ENCODE data around the gene SLC30A7. TPM values are rescaled to one million over a fixed set of nuclear protein-coding genes. Genes with fewer than 3 reads are reported as not detected.
"Not testable (repeated sequence)": the region's sequence is repeated elsewhere in the genome, so short reads cannot be mapped to it uniquely, and the experiment has no call there.

SLC30A7 gene
- total and polyA plus RNA-seq, 2 of the 13 experiments (the other 11 are each of a cell fraction or from before 2014, with no cell fraction given), result 8.3 to 40.8 TPM

DNA sequence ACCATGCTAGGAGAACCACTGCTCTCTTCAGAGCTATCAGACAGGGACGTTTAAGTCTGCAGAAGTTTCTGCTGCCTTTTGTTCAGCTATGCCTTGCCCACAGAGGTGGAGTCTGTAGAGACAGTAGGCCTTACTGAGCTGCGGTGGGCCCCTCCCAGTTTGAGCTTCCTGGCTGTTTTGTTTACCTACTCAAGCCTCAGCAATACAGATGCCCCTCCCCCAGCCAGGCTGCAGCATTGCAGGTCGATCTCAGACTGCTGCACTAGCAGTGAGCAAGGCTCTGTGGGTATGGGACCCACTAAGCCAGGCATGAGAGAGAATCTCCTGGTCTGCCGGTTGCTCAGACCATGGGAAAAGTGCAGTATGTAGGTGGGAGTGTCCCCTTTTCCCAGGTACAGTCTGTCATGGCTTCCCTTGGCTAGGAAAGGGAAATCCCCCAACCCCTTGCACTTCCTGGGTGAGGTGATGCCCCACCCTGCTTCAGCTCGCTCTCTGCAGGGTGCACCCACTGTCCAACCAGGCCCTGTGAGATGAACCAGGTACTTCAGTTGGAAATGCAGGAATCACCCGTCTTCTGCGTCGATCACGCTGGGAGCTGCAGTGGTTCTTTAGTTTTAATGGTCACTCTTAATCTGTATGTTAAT, 53.7 kb downstream of the SLC30A7 start (continued):
- TF ChIP-seq, protein P1, sequence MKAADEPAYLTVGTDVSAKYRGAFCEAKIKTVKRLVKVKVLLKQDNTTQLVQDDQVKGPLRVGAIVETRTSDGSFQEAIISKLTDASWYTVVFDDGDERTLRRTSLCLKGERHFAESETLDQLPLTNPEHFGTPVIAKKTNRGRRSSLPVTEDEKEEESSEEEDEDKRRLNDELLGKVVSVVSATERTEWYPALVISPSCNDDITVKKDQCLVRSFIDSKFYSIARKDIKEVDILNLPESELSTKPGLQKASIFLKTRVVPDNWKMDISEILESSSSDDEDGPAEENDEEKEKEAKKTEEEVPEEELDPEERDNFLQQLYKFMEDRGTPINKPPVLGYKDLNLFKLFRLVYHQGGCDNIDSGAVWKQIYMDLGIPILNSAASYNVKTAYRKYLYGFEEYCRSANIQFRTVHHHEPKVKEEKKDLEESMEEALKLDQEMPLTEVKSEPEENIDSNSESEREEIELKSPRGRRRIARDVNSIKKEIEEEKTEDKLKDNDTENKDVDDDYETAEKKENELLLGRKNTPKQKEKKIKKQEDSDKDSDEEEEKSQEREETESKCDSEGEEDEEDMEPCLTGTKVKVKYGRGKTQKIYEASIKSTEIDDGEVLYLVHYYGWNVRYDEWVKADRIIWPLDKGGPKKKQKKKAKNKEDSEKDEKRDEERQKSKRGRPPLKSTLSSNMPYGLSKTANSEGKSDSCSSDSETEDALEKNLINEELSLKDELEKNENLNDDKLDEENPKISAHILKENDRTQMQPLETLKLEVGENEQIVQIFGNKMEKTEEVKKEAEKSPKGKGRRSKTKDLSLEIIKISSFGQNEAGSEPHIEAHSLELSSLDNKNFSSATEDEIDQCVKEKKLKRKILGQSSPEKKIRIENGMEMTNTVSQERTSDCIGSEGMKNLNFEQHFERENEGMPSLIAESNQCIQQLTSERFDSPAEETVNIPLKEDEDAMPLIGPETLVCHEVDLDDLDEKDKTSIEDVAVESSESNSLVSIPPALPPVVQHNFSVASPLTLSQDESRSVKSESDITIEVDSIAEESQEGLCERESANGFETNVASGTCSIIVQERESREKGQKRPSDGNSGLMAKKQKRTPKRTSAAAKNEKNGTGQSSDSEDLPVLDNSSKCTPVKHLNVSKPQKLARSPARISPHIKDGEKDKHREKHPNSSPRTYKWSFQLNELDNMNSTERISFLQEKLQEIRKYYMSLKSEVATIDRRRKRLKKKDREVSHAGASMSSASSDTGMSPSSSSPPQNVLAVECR (CRISPR knock-in tag; IDR thresholded peaks at IDR 0.05; ENCODE audit: borderline replicate concordance), result peak; percentile 51; the same call in 1 of the 2 replicates
- peak; percentile 62; the same call in 1 of the 2 replicates for TF ChIP-seq ZNF350 (CRISPR knock-in tag; IDR thresholded peaks at IDR 0.05; ENCODE audit: borderline replicate concordance, low read depth)
- peak; percentile 83 for TF ChIP-seq ZNF556 (CRISPR knock-in tag; IDR thresholded peaks at IDR 0.05; ENCODE audit: borderline replicate concordance)
- TF ChIP-seq, protein P2, sequence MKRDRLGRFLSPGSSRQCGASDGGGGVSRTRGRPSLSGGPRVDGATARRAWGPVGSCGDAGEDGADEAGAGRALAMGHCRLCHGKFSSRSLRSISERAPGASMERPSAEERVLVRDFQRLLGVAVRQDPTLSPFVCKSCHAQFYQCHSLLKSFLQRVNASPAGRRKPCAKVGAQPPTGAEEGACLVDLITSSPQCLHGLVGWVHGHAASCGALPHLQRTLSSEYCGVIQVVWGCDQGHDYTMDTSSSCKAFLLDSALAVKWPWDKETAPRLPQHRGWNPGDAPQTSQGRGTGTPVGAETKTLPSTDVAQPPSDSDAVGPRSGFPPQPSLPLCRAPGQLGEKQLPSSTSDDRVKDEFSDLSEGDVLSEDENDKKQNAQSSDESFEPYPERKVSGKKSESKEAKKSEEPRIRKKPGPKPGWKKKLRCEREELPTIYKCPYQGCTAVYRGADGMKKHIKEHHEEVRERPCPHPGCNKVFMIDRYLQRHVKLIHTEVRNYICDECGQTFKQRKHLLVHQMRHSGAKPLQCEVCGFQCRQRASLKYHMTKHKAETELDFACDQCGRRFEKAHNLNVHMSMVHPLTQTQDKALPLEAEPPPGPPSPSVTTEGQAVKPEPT (CRISPR knock-in tag; IDR thresholded peaks at IDR 0.05; ENCODE audit: low read depth), result 0 out of 2 replicates have a peak, but pooled peaks have one; percentile 50
- TF ChIP-seq, protein P3, sequence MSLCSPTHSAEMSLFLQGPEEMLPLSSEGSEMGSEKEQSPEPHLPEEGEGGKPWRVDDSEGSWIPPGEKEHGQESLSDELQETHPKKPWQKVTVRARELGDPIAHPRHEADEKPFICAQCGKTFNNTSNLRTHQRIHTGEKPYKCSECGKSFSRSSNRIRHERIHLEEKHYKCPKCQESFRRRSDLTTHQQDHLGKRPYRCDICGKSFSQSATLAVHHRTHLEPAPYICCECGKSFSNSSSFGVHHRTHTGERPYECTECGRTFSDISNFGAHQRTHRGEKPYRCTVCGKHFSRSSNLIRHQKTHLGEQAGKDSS (CRISPR knock-in tag; IDR thresholded peaks at IDR 0.05; ENCODE audit: borderline replicate concordance, low read depth), result peak; percentile 32; the same call in 1 of the 2 replicates
- TF ChIP-seq ZFX (CRISPR knock-in tag; IDR thresholded peaks at IDR 0.05; ENCODE audit: low read depth), result peak; percentile 72
- peak; percentile 29; the same call in 1 of the 2 replicates for TF ChIP-seq FOSL2 (CRISPR knock-in tag; IDR thresholded peaks at IDR 0.05)
- peak; percentile 39; the same call in 1 of the 2 replicates for TF ChIP-seq GABPB1 (CRISPR knock-in tag; IDR thresholded peaks at IDR 0.05)
- TF ChIP-seq, protein P4, sequence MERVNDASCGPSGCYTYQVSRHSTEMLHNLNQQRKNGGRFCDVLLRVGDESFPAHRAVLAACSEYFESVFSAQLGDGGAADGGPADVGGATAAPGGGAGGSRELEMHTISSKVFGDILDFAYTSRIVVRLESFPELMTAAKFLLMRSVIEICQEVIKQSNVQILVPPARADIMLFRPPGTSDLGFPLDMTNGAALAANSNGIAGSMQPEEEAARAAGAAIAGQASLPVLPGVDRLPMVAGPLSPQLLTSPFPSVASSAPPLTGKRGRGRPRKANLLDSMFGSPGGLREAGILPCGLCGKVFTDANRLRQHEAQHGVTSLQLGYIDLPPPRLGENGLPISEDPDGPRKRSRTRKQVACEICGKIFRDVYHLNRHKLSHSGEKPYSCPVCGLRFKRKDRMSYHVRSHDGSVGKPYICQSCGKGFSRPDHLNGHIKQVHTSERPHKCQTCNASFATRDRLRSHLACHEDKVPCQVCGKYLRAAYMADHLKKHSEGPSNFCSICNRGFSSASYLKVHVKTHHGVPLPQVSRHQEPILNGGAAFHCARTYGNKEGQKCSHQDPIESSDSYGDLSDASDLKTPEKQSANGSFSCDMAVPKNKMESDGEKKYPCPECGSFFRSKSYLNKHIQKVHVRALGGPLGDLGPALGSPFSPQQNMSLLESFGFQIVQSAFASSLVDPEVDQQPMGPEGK (CRISPR knock-in tag; IDR thresholded peaks at IDR 0.05), result peak; percentile 75
- TF ChIP-seq ZNF317 (CRISPR knock-in tag; IDR thresholded peaks at IDR 0.05), result 0 out of 2 replicates have a peak, but pooled peaks have one; percentile 72
- TF ChIP-seq MAZ (IDR thresholded peaks at IDR 0.05; ENCODE audit: borderline replicate concordance, low read depth, low read length), result not testable (repeated sequence)
- TF ChIP-seq MAZ (CRISPR knock-in tag; IDR thresholded peaks at IDR 0.05; ENCODE audit: low read depth), result peak; percentile 44; the same call in 1 of the 2 replicates
- TF ChIP-seq, protein P5, sequence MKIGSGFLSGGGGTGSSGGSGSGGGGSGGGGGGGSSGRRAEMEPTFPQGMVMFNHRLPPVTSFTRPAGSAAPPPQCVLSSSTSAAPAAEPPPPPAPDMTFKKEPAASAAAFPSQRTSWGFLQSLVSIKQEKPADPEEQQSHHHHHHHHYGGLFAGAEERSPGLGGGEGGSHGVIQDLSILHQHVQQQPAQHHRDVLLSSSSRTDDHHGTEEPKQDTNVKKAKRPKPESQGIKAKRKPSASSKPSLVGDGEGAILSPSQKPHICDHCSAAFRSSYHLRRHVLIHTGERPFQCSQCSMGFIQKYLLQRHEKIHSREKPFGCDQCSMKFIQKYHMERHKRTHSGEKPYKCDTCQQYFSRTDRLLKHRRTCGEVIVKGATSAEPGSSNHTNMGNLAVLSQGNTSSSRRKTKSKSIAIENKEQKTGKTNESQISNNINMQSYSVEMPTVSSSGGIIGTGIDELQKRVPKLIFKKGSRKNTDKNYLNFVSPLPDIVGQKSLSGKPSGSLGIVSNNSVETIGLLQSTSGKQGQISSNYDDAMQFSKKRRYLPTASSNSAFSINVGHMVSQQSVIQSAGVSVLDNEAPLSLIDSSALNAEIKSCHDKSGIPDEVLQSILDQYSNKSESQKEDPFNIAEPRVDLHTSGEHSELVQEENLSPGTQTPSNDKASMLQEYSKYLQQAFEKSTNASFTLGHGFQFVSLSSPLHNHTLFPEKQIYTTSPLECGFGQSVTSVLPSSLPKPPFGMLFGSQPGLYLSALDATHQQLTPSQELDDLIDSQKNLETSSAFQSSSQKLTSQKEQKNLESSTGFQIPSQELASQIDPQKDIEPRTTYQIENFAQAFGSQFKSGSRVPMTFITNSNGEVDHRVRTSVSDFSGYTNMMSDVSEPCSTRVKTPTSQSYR (CRISPR knock-in tag; IDR thresholded peaks at IDR 0.05; ENCODE audit: borderline replicate concordance), result peak; percentile 98
- TF ChIP-seq BCL6 (CRISPR knock-in tag; IDR thresholded peaks at IDR 0.05), result peak; percentile 37; the same call in 1 of the 2 replicates
- TF ChIP-seq MTA1 (CRISPR knock-in tag; IDR thresholded peaks at IDR 0.05; ENCODE audit: borderline replicate concordance), result peak; percentile 65; the same call in 1 of the 2 replicates
